Parathyroid adenoma (tissue), 2 donors: ENCODE data around the gene B3GNT9.

ENCODE experiments used
- H2AFZ ChIP-seq: fragments of 300-600 bp; sonication (generic); one replicate; pipeline ENCODE4 v1.7.0; 2017; ENCODE audit warnings: antibody characterized with exemption, mild to moderate bottlenecking
- H3K27ac ChIP-seq: fragments of 300-600 bp; sonication (generic); one replicate; pipeline ENCODE4 v1.7.0; 2017
- H3K27me3 ChIP-seq: fragments of 300-600 bp; sonication (generic); one replicate; pipeline ENCODE4 v1.7.0; 2017; ENCODE audit warnings: low read length; ENCODE audit not compliant: control insufficient read depth, insufficient read depth
- H3K36me3 ChIP-seq: fragments of 300-600 bp; sonication (generic); one replicate; pipeline ENCODE4 v1.7.0; 2017; ENCODE audit warnings: low read length; ENCODE audit not compliant: control insufficient read depth, insufficient read depth
- H3K4me1 ChIP-seq: fragments of 300-600 bp; sonication (generic); one replicate; pipeline ENCODE4 v1.7.0; 2017; ENCODE audit warnings: control low read depth
- H3K4me2 ChIP-seq: fragments of 300-600 bp; sonication (generic); one replicate; pipeline ENCODE4 v1.7.0; 2017; ENCODE audit warnings: low read length
- H3K4me3 ChIP-seq: fragments of 300-600 bp; sonication (generic); one replicate; pipeline ENCODE4 v1.7.0; 2017; ENCODE audit warnings: low read depth, low read length
- H3K79me2 ChIP-seq: fragments of 300-600 bp; sonication (generic); one replicate; pipeline ENCODE4 v1.7.0; 2017; ENCODE audit warnings: control low read depth
- H3K9ac ChIP-seq: fragments of 300-600 bp; sonication (generic); one replicate; pipeline ENCODE4 v1.7.0; 2017; ENCODE audit warnings: mild to moderate bottlenecking
- H3K9me3 ChIP-seq: fragments of 300-600 bp; sonication (generic); one replicate; pipeline ENCODE4 v1.7.0; 2017; ENCODE audit warnings: low read length; ENCODE audit not compliant: control insufficient read depth
- CTCF ChIP-seq: fragments of 300-600 bp; sonication (generic); IDR thresholded peaks from one replicate; pipeline ENCODE4 v1.7.0; 2017; ENCODE audit warnings: antibody characterized with exemption, mild to moderate bottlenecking
- donor health status: primary hyperparathyroidism.

The B3GNT9 gene

GRCh38 chr16:67150047-67150832, 558 bp downstream of the B3GNT9 start:
- Histone ChIP-seq H3K79me2 (no peaks in the 10 kb centered on the region), H2AFZ (peak overlapping the region; percentile 93), H3K4me3 (peak overlapping the region; percentile 65), H3K27me3 (no peaks in the 10 kb centered on the region), H3K9me3 (no peaks in the 10 kb centered on the region), H3K4me1 (peaks cover 8% of the 10 kb centered on the region), H3K4me2 (peak overlapping the region; percentile 93), H3K9ac (peak overlapping the region; percentile 63), H3K27ac (peak overlapping the region; percentile 72), H3K36me3 (no peaks in the 10 kb centered on the region)
- peak; percentile 8 for TF ChIP-seq CTCF

- no peak overlapping the region for H2AFZ ChIP-seq
- no peaks in the 10 kb centered on the region for H3K9me3 ChIP-seq
- no peak overlapping the region for H3K27ac ChIP-seq
- no peaks in the 10 kb centered on the region for H3K27me3 ChIP-seq
- no peaks in the 10 kb centered on the region for H3K79me2 ChIP-seq
- H3K4me3 ChIP-seq: no peak overlapping the region
- H3K36me3 ChIP-seq: no peaks in the 10 kb centered on the region
- no peak overlapping the region for H3K4me2 ChIP-seq
- TF ChIP-seq CTCF: no peak
- peaks cover 6% of the 10 kb centered on the region for H3K4me1 ChIP-seq
- H3K9ac ChIP-seq: no peak overlapping the region
Observed at GRCh38 chr16:67149276-67150046, 1.3 kb downstream of the B3GNT9 start.

DNA sequence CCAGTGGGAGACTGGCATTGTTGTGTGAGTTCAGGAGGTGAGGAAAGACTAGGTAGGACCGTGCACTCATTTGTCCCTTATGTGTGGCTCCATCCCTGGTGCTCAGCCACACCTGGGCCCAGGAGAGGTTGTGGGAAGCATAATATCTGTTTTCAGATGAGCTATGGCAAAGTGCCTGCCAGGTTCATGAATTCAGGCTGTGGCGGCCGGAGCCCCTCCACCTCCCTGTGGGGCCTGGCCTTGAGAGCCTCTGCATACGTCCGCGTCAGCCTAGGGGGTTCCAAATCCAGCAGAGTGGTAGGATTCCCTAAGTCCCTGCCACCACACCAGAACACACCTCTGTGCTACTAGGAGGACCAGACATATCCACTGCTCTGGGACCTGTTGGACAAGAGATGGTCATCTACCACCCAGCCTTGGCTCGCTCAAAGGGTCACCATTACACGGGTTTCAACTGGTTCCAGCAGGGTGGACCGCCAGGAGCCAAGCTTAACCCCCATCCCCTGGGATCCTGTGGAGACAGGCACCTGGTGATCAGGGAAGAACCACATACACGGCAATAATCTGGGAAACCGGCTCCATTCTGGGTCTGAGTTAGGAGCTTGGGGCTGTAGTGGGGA, 2.0 kb downstream of the B3GNT9 start:
- TF ChIP-seq CTCF: no peak

GRCh38 chr16:67148221-67148620, 2.6 kb downstream of the B3GNT9 start:
- Histone ChIP-seq H3K9ac (no peak overlapping the region), H3K27ac (no peak overlapping the region), H3K4me3 (no peak overlapping the region), H3K79me2 (no peaks in the 10 kb centered on the region), H3K4me1 (peaks cover 6% of the 10 kb centered on the region), H3K4me2 (no peak overlapping the region), H3K27me3 (no peaks in the 10 kb centered on the region), H3K36me3 (no peaks in the 10 kb centered on the region), H2AFZ (no peak overlapping the region), H3K9me3 (no peaks in the 10 kb centered on the region)
- no peak for TF ChIP-seq CTCF

More for the DNA sequence above, 2.0 kb downstream of the B3GNT9 start:
- no peaks in the 10 kb centered on the region for H3K36me3 ChIP-seq
- H3K27ac ChIP-seq: no peak overlapping the region
- no peak overlapping the region for H3K9ac ChIP-seq
- H3K9me3 ChIP-seq: no peaks in the 10 kb centered on the region
- H3K4me2 ChIP-seq: no peak overlapping the region
- no peaks in the 10 kb centered on the region for H3K27me3 ChIP-seq
- H3K79me2 ChIP-seq: no peaks in the 10 kb centered on the region
- H3K4me1 ChIP-seq: peaks cover 6% of the 10 kb centered on the region
- no peak overlapping the region for H3K4me3 ChIP-seq
- H2AFZ ChIP-seq: no peak overlapping the region
